SU-DHL-6 (cell line): ENCODE measurements around the gene PTCH2.
"Not testable (repeated sequence)": the region's sequence is repeated elsewhere in the genome, so short reads cannot be mapped to it uniquely, and the experiment has no call there.

ENCODE experiments used
- H2AFZ ChIP-seq: fragments of 200-600 bp; sonication (generic); 2 replicates; pipeline ENCODE4 v1.6.1; 2014; ENCODE audit warnings: low read depth, mild to moderate bottlenecking, moderate library complexity, mixed read lengths, antibody characterized with exemption, low read length; ENCODE audit not compliant: severe bottlenecking
- H3F3A ChIP-seq: fragments of 200-600 bp; shearing (Covaris generic); 2 replicates; pipeline ENCODE4 v1.6.0; 2016; ENCODE audit warnings: antibody characterized with exemption, mild to moderate bottlenecking; ENCODE audit not compliant: insufficient read depth
- H3K27ac ChIP-seq: fragments of 200-600 bp; sonication (generic); 2 replicates; pipeline ENCODE4 v1.5.1; 2016; ENCODE audit warnings: low read depth, mild to moderate bottlenecking, low read length, moderate library complexity, mixed read lengths
- H3K27me3 ChIP-seq: fragments of 200-600 bp; sonication (generic), shearing (Covaris generic); 2 replicates; pipeline ENCODE4 v1.6.0; 2014; ENCODE audit warnings: mild to moderate bottlenecking, low read length
- H3K36me3 ChIP-seq: fragments of 200-600 bp; sonication (generic); 2 replicates; pipeline ENCODE4 v1.6.1; 2014; ENCODE audit warnings: mild to moderate bottlenecking, low read length, mixed read lengths
- H3K4me2 ChIP-seq: fragments of 300-600, 200-600 bp; shearing (Covaris generic), sonication (generic); 2 replicates; pipeline ENCODE4 v1.6.0; 2014; ENCODE audit warnings: low read length, low read depth, mild to moderate bottlenecking; ENCODE audit not compliant: poor library complexity, severe bottlenecking
- H3K4me3 ChIP-seq: fragments of 200-600 bp; sonication (generic); 2 replicates; pipeline ENCODE4 v1.5.1; 2014; ENCODE audit warnings: antibody characterized with exemption, low read length, mild to moderate bottlenecking, mixed read lengths; ENCODE audit not compliant: insufficient read depth, poor library complexity, severe bottlenecking
- H3K79me2 ChIP-seq: fragments of 200-600 bp; sonication (generic); 2 replicates; pipeline ENCODE4 v1.6.1; 2014; ENCODE audit warnings: mild to moderate bottlenecking, low read length, moderate library complexity; ENCODE audit not compliant: insufficient read depth
- H3K9ac ChIP-seq: fragments of 200-600 bp; sonication (generic); 2 replicates; pipeline ENCODE4 v1.7.0; 2014; ENCODE audit warnings: mild to moderate bottlenecking, low read length
- H3K9me2 ChIP-seq: fragments of 200-600 bp; sonication (generic); replicated peaks from 2 replicates; pipeline ENCODE4 v1.6.1; 2014; ENCODE audit warnings: low read length; ENCODE audit not compliant: insufficient read depth
- H3K9me3 ChIP-seq: fragments of 200-600 bp; sonication (generic); 2 replicates; pipeline ENCODE4 v1.6.1; 2014; ENCODE audit warnings: low read length, mixed read lengths; ENCODE audit not compliant: insufficient read depth
- H4K20me1 ChIP-seq: fragments of 200-600 bp; sonication (generic); 2 replicates; pipeline ENCODE4 v1.6.1; 2014; ENCODE audit warnings: low read depth, mild to moderate bottlenecking, antibody characterized with exemption, low read length, moderate library complexity, mixed read lengths
- CTCF ChIP-seq: fragments of 200-600 bp; sonication (generic); IDR thresholded peaks from one replicate; pipeline ENCODE4 v1.5.1; 2017; ENCODE audit warnings: antibody characterized with exemption, mild to moderate bottlenecking, low read length, moderate library complexity; ENCODE audit not compliant: insufficient read depth, poor library complexity, severe bottlenecking
- EZH2phosphoT487 ChIP-seq: fragments of 200-600 bp; sonication (generic), shearing (Covaris generic); conservative IDR thresholded peaks from 2 replicates; pipeline ENCODE4 v1.6.1; 2018; ENCODE audit warnings: mild to moderate bottlenecking, antibody characterized with exemption, low read length, moderate library complexity, mixed read lengths

Gene PTCH2

GRCh38 chr1:44826375-44827196, 16.5 kb downstream of the PTCH2 start:
- no peak overlapping the region for H3K4me3 ChIP-seq
- no peak overlapping the region for H3K4me2 ChIP-seq
- no peaks in the 10 kb centered on the region for H3F3A ChIP-seq
- H3K9me2 ChIP-seq, result no peaks in the 10 kb centered on the region
- no peaks in the 10 kb centered on the region for H4K20me1 ChIP-seq
- H3K79me2 ChIP-seq, result no peaks in the 10 kb centered on the region
- H3K36me3 ChIP-seq, result no peaks in the 10 kb centered on the region
- H3K27me3 ChIP-seq, result no peaks in the 10 kb centered on the region
- no peaks in the 10 kb centered on the region for H3K9me3 ChIP-seq
- H2AFZ ChIP-seq, result no peak overlapping the region
- H3K9ac ChIP-seq, result no peak overlapping the region
- H3K27ac ChIP-seq, result no peak overlapping the region
- TF ChIP-seq CTCF, result no peak
- TF ChIP-seq EZH2phosphoT487, result no peak

GRCh38 chr1:44824392-44824791, 18.7 kb downstream of the PTCH2 start:
- peaks cover 17% of the 10 kb centered on the region for H3F3A ChIP-seq
- not testable (repeated sequence) for H2AFZ ChIP-seq, H3K79me2 ChIP-seq, H3K9ac ChIP-seq, H3K4me2 ChIP-seq, H3K27ac ChIP-seq, H4K20me1 ChIP-seq, H3K4me3 ChIP-seq, H3K9me3 ChIP-seq, H3K27me3 ChIP-seq, H3K9me2 ChIP-seq, H3K36me3 ChIP-seq

GRCh38 chr1:44822981-44823451, 20.0 kb downstream of the PTCH2 start:
- TF ChIP-seq EZH2phosphoT487, result no peak
- TF ChIP-seq CTCF, result no peak
- Histone ChIP-seq H3K9me3 (no peaks in the 10 kb centered on the region), H3K4me3 (no peak overlapping the region), H3K27ac (no peak overlapping the region), H3F3A (peaks cover 22% of the 10 kb centered on the region), H3K36me3 (no peaks in the 10 kb centered on the region), H3K79me2 (no peaks in the 10 kb centered on the region), H3K27me3 (no peaks in the 10 kb centered on the region), H3K4me2 (no peak overlapping the region), H2AFZ (no peak overlapping the region), H4K20me1 (no peaks in the 10 kb centered on the region), H3K9ac (no peak overlapping the region), H3K9me2 (no peaks in the 10 kb centered on the region)

GRCh38 chr1:44822131-44822701, 20.8 kb downstream of the PTCH2 start:
- H3K9me3 ChIP-seq, result no peaks in the 10 kb centered on the region
- H3K4me3 ChIP-seq, result no peak overlapping the region
- H3K27me3 ChIP-seq, result no peaks in the 10 kb centered on the region
- H3K36me3 ChIP-seq, result no peaks in the 10 kb centered on the region
- no peak overlapping the region for H3K4me2 ChIP-seq
- no peaks in the 10 kb centered on the region for H4K20me1 ChIP-seq
- no peak overlapping the region for H3K27ac ChIP-seq
- H3K79me2 ChIP-seq, result no peaks in the 10 kb centered on the region
- TF ChIP-seq CTCF (no peak), EZH2phosphoT487 (no peak)
- no peaks in the 10 kb centered on the region for H3K9me2 ChIP-seq
- H2AFZ ChIP-seq, result no peak overlapping the region
- H3K9ac ChIP-seq, result no peak overlapping the region
- peaks cover 25% of the 10 kb centered on the region for H3F3A ChIP-seq
